Spleen (tissue), 11 donors: Measurements from ENCODE around the gene FGD5. TPM values are rescaled to one million over a fixed set of nuclear protein-coding genes. Genes with fewer than 3 reads are reported as not detected.

ENCODE experiments used
- DNase-seq: peaks from one replicate; pipeline ENCODE4 v3.0.0-alpha.2; 2020
- H3K27ac ChIP-seq, 8 donors: fragments of 200-600 bp; sonication (generic) in 7 of 8; 1 replicate in 4 of 8; 2 replicates in 4 of 8; pipeline versions ENCODE4 v1.5.0 to v1.8.0; 2016 to 2021; ENCODE audit warnings: inconsistent platforms in 4 of 8, mild to moderate bottlenecking in 4 of 8, moderate library complexity in 1 of 8
- H3K27me3 ChIP-seq, 7 donors: fragments of 200-600 bp; sonication (generic) in 6 of 7; replicated peaks in 1 of 7; 1 replicate in 4 of 7; 2 replicates in 3 of 7; pipeline versions ENCODE4 v1.5.0 to v1.8.0; 2016 to 2021; ENCODE audit warnings: inconsistent platforms in 3 of 7, mild to moderate bottlenecking in 1 of 7
- H3K36me3 ChIP-seq, 6 donors: fragments of 200-600 bp; sonication (generic) in 5 of 6; 1 replicate in 4 of 6; 2 replicates in 2 of 6; pipeline versions ENCODE4 v1.5.0 to v1.8.0; 2016 to 2021; ENCODE audit warnings: inconsistent platforms in 2 of 6
- H3K4me1 ChIP-seq, 6 donors: fragments of 200-600 bp; sonication (generic) in 5 of 6; 1 replicate in 3 of 6; 2 replicates in 3 of 6; pipeline versions ENCODE4 v1.5.0 to v1.8.0; 2016 to 2021; ENCODE audit warnings: inconsistent platforms in 3 of 6
- H3K4me3 ChIP-seq, 8 donors: fragments of 200-600 bp; sonication (generic) in 7 of 8; 1 replicate in 4 of 8; 2 replicates in 4 of 8; pipeline versions ENCODE4 v1.5.0 to v1.8.0; 2016 to 2021; ENCODE audit warnings: inconsistent platforms in 4 of 8, mild to moderate bottlenecking in 4 of 8, moderate library complexity in 2 of 8
- H3K9me3 ChIP-seq, 8 donors: fragments of 200-600 bp; sonication (generic) in 7 of 8; 1 replicate in 4 of 8; 2 replicates in 4 of 8; pipeline versions ENCODE4 v1.5.0 to v1.8.0; 2016 to 2021; ENCODE audit warnings: inconsistent platforms in 4 of 8
- POLR2A ChIP-seq, 3 donors: fragments of 450-650 bp; IDR thresholded peaks; one replicate each; pipeline ENCODE4 v1.5.1; 2017; ENCODE audit warnings: antibody characterized with exemption in 3 of 3, mild to moderate bottlenecking in 1 of 3
- POLR2AphosphoS5 ChIP-seq, 3 donors: sonication (generic); formaldehyde crosslinking; IDR thresholded peaks; one replicate each; pipeline ENCODE4 v1.5.1; 2017; ENCODE audit warnings: antibody characterized with exemption in 3 of 3
- WGBS, 5 donors: extraction: QIAGEN DNeasy Blood & Tissue Kit in 3 of 5; methylation state at CpG; one replicate each; pipeline versions ENCODE4 v1.1.5 to v1.1.7; 2013 to 2018; 5-methylcytosine and 5-hydroxymethylcytosine counted together
- intact Hi-C: fragments of 100-400 bp; cut with DNase I; formaldehyde crosslinking; loops from one replicate; pipeline ENCODE4 v1.15.0; 2023; ENCODE audit warnings: low total_unique reads
- polyA plus RNA-seq, 3 donors: library from polyadenylated mRNA; stranded (reverse); fragments of 200-250 nt; gene quantifications; one replicate each; pipeline ENCODE4 v1.2.1, GENCODE V29; 2013
- total RNA-seq, 7 donors: library from RNA; depleted of rRNA in 3 of 7; stranded (reverse); fragments of >200 nt in 3 of 7; fragmentation: NEBNext Ultra II Directional in 4 of 7; extraction: Animal tissue kit (Norgen Biotek cat#: 25700) in 4 of 7; gene quantifications; one replicate each; pipeline versions ENCODE4 v1.1.0 to v1.2.1, GENCODE V29; 2016 to 2021
- TF ChIP-seq, protein P1 (sequence below), 11 experiments: fragments of 200-600 bp in 7 of 11; fragments of 450-650 bp in 4 of 11; sonication (generic) in 4 of 11; IDR thresholded peaks in 8 of 11; conservative IDR thresholded peaks in 3 of 11; 1 replicate in 7 of 11; 2 replicates in 4 of 11; pipeline versions ENCODE4 v1.4.0 to v1.8.0; 2016 to 2021; ENCODE audit warnings: antibody characterized with exemption in 11 of 11, inconsistent platforms in 4 of 11, mild to moderate bottlenecking in 1 of 11
- donor health status: healthy with polysubstance abuse.
- donor health status: DM: no; HTN: no; CAD: no; lungs with moderate emphysema.
- donor health status: DM: no; HTN: no; CAD: no.
- donor health status: Bipolar disorder and iron deficiency.
- donor health status: healthy.
- donor health status: DM: no; HTN: no; CAD: no.
- donor health status: DM: yes; HTN: yes; CAD: no.

FGD5 gene
- total and polyA plus RNA-seq, 10 donors: 6.0 to 145 (median 63.8) TPM

- intact Hi-C loops: no loop called here
- H3K4me1 ChIP-seq: peaks cover 5 to 71% (median 45%) of the 10 kb centered on the region in 6 donors
- TF ChIP-seq, protein P1, sequence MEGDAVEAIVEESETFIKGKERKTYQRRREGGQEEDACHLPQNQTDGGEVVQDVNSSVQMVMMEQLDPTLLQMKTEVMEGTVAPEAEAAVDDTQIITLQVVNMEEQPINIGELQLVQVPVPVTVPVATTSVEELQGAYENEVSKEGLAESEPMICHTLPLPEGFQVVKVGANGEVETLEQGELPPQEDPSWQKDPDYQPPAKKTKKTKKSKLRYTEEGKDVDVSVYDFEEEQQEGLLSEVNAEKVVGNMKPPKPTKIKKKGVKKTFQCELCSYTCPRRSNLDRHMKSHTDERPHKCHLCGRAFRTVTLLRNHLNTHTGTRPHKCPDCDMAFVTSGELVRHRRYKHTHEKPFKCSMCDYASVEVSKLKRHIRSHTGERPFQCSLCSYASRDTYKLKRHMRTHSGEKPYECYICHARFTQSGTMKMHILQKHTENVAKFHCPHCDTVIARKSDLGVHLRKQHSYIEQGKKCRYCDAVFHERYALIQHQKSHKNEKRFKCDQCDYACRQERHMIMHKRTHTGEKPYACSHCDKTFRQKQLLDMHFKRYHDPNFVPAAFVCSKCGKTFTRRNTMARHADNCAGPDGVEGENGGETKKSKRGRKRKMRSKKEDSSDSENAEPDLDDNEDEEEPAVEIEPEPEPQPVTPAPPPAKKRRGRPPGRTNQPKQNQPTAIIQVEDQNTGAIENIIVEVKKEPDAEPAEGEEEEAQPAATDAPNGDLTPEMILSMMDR (IDR thresholded peaks at IDR 0.05 in 8 of 11, conservative IDR thresholded peaks at IDR 0.05 in 3 of 11): peak in 1 of 11 experiments; percentile 5
- TF ChIP-seq POLR2AphosphoS5 (IDR thresholded peaks at IDR 0.05) (peak; percentile 78 to 81 (median 80)), POLR2A (IDR thresholded peaks at IDR 0.05) (no peak)
- DNase-seq: peak; percentile 85
- no peaks in the 10 kb centered on the region for H3K36me3 ChIP-seq
- peaks cover 0 to 32% (median 0%) of the 10 kb centered on the region in 7 donors for H3K27me3 ChIP-seq
- peak overlapping the region in 1 of 8 donors; percentile 9 for H3K4me3 ChIP-seq
- no peaks in the 10 kb centered on the region for H3K9me3 ChIP-seq
- 38 to 48% (median 47%) methylated on average over 11 to 12 of the region's 12 CpGs for WGBS, 5 donors
- peak overlapping the region in 7 of 8 donors; percentile 44 to 86 (median 67) for H3K27ac ChIP-seq
These were observed 14.6 kb upstream of the FGD5 start for GRCh38 chr3:14803981-14804834.

GRCh38 chr3:14804835-14805780 lies 13.7 kb upstream of the FGD5 start:
- Histone ChIP-seq H3K27ac (peak overlapping the region in 6 of 8 donors; percentile 44 to 79 (median 64)), H3K9me3 (no peaks in the 10 kb centered on the region), H3K4me3 (no peak overlapping the region), H3K4me1 (peaks cover 5 to 76% (median 47%) of the 10 kb centered on the region in 6 donors), H3K27me3 (peaks cover 0 to 41% (median 3%) of the 10 kb centered on the region in 7 donors), H3K36me3 (no peaks in the 10 kb centered on the region)
- peak; percentile 35 for DNase-seq
- intact Hi-C loops: no loop called here
- 52 to 61% (median 55%) methylated on average over 7 of the region's 7 CpGs for WGBS, 5 donors
- TF ChIP-seq POLR2AphosphoS5 (IDR thresholded peaks at IDR 0.05) (no peak), POLR2A (IDR thresholded peaks at IDR 0.05) (no peak)
- TF ChIP-seq, protein P1 (IDR thresholded peaks at IDR 0.05 in 8 of 11, conservative IDR thresholded peaks at IDR 0.05 in 3 of 11): no peak

- TF ChIP-seq, protein P1 (IDR thresholded peaks at IDR 0.05 in 8 of 11, conservative IDR thresholded peaks at IDR 0.05 in 3 of 11): no peak
- TF ChIP-seq POLR2AphosphoS5 (IDR thresholded peaks at IDR 0.05) (no peak), POLR2A (IDR thresholded peaks at IDR 0.05) (no peak)
- peak; percentile 41 for DNase-seq
- Histone ChIP-seq H3K9me3 (no peaks in the 10 kb centered on the region), H3K4me1 (peaks cover 5 to 79% (median 50%) of the 10 kb centered on the region in 6 donors), H3K4me3 (no peak overlapping the region), H3K27me3 (peaks cover 0 to 49% (median 8%) of the 10 kb centered on the region in 7 donors), H3K36me3 (no peaks in the 10 kb centered on the region), H3K27ac (peak overlapping the region in 3 of 8 donors; percentile 5 to 67 (median 28))
- WGBS, 5 donors: 45 to 61% (median 57%) methylated on average over 4 of the region's 4 CpGs
- intact Hi-C loops: no loop called here
These were observed 12.7 kb upstream of the FGD5 start for GRCh38 chr3:14805961-14806537.
